ENCODE results near the gene PHLPP1.

DNA sequence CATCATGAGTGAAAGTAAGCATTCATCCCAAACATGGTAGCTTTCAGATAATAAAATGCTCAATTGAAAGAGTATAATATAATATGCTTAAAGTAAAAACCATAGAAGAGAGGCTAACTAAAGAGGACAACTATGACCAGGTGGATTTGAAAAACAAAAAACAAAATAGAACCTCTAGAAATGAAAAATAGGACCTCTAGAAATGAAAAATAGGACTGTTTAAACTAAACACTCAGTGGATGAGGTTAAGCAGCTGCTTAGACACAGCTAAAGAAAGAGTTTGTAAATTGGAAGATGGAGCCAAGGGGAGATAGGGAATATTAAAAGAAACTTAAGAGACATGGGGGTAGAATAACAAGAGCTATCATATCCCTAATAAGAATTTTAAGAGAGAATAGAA is 302.6 kb downstream of the PHLPP1 start:
- TF ChIP-seq, protein P1, sequence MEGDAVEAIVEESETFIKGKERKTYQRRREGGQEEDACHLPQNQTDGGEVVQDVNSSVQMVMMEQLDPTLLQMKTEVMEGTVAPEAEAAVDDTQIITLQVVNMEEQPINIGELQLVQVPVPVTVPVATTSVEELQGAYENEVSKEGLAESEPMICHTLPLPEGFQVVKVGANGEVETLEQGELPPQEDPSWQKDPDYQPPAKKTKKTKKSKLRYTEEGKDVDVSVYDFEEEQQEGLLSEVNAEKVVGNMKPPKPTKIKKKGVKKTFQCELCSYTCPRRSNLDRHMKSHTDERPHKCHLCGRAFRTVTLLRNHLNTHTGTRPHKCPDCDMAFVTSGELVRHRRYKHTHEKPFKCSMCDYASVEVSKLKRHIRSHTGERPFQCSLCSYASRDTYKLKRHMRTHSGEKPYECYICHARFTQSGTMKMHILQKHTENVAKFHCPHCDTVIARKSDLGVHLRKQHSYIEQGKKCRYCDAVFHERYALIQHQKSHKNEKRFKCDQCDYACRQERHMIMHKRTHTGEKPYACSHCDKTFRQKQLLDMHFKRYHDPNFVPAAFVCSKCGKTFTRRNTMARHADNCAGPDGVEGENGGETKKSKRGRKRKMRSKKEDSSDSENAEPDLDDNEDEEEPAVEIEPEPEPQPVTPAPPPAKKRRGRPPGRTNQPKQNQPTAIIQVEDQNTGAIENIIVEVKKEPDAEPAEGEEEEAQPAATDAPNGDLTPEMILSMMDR (IDR thresholded peaks at IDR 0.05; ENCODE audit: low read depth, low read length) = no peak
- TF ChIP-seq, protein P2, sequence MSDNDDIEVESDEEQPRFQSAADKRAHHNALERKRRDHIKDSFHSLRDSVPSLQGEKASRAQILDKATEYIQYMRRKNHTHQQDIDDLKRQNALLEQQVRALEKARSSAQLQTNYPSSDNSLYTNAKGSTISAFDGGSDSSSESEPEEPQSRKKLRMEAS (IDR thresholded peaks at IDR 0.05; ENCODE audit: low read depth, low read length) = no peak
- TF ChIP-seq POLR2A (IDR thresholded peaks at IDR 0.05; ENCODE audit: extremely low read depth, insufficient read length) = no peak

Measured in NB4 (cell line).